PC-9 (cell line): Measurements from ENCODE around the gene CUX1.
"Not testable (repeated sequence)": the region's sequence is repeated elsewhere in the genome, so short reads cannot be mapped to it uniquely, and the experiment has no call there.

ENCODE experiments used
- EZH2 ChIP-seq: fragments of 200-600 bp; sonication (generic); IDR thresholded peaks from 2 replicates; pipeline ENCODE4 v1.8.0; 2017; ENCODE audit warnings: antibody characterized with exemption, low read depth
- TF ChIP-seq, protein P1 (sequence below): fragments of 200-600 bp; sonication (generic); conservative IDR thresholded peaks from 2 replicates; pipeline ENCODE4 v1.6.1; 2017; ENCODE audit warnings: mixed run types, antibody characterized with exemption, mild to moderate bottlenecking, moderate library complexity

DNA sequence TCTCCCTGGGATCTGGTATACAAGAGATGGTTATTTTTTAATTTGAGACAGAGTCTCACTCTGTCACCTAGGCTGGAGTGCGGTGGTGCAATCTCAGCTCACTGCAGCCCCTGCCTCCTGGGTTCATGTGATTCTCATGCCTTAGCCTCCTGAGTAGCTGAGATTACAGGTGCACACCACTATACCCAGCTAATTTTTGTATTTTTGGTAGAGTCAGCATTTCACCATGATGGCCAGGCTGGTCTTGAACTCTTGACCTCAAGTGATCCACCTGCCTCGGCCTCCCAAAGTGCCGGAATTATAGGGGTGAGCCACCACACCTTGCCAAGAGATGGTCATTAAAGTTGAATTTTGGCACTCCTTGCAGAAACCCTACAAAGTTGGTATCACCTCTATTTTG is 71.1 kb downstream of the CUX1 start:
- TF ChIP-seq, protein P1, sequence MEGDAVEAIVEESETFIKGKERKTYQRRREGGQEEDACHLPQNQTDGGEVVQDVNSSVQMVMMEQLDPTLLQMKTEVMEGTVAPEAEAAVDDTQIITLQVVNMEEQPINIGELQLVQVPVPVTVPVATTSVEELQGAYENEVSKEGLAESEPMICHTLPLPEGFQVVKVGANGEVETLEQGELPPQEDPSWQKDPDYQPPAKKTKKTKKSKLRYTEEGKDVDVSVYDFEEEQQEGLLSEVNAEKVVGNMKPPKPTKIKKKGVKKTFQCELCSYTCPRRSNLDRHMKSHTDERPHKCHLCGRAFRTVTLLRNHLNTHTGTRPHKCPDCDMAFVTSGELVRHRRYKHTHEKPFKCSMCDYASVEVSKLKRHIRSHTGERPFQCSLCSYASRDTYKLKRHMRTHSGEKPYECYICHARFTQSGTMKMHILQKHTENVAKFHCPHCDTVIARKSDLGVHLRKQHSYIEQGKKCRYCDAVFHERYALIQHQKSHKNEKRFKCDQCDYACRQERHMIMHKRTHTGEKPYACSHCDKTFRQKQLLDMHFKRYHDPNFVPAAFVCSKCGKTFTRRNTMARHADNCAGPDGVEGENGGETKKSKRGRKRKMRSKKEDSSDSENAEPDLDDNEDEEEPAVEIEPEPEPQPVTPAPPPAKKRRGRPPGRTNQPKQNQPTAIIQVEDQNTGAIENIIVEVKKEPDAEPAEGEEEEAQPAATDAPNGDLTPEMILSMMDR = not testable (repeated sequence)
- not testable (repeated sequence) for TF ChIP-seq EZH2
